ENCODE data around the gene KRT33B.

GRCh38 chr17:41377546-41377945 lies 7.9 kb upstream of the KRT33B start:
- no peak for TF ChIP-seq CTCF (IDR thresholded peaks at IDR 0.05)
- TF ChIP-seq POLR2A (IDR thresholded peaks at IDR 0.05), result no peak

Measured in heart left ventricle (tissue), 13 donors.